Adrenal gland (tissue), 5 donors: ENCODE measurements around the gene PKN1.

Experiments
- POLR2A ChIP-seq, 2 donors: fragments of 450-650 bp; IDR thresholded peaks; one replicate each; pipeline ENCODE4 v1.6.1; 2017; ENCODE audit warnings: antibody characterized with exemption in 2 of 2, mild to moderate bottlenecking in 2 of 2, moderate library complexity in 1 of 2
- TF ChIP-seq, protein P1 (sequence below), 6 experiments: fragments of 450-650 bp in 4 of 6; fragments of 200-600 bp in 2 of 6; sonication (generic) in 1 of 6; IDR thresholded peaks; 1 replicate in 5 of 6; 2 replicates in 1 of 6; pipeline versions ENCODE4 v1.5.1 to v1.8.0; 2016 to 2021; ENCODE audit warnings: antibody characterized with exemption in 6 of 6, mild to moderate bottlenecking in 2 of 6, moderate library complexity in 1 of 6
- donor health status: DM: no; HTN: no; CAD: no.

- no peak for TF ChIP-seq POLR2A (IDR thresholded peaks at IDR 0.05)
- TF ChIP-seq, protein P1, sequence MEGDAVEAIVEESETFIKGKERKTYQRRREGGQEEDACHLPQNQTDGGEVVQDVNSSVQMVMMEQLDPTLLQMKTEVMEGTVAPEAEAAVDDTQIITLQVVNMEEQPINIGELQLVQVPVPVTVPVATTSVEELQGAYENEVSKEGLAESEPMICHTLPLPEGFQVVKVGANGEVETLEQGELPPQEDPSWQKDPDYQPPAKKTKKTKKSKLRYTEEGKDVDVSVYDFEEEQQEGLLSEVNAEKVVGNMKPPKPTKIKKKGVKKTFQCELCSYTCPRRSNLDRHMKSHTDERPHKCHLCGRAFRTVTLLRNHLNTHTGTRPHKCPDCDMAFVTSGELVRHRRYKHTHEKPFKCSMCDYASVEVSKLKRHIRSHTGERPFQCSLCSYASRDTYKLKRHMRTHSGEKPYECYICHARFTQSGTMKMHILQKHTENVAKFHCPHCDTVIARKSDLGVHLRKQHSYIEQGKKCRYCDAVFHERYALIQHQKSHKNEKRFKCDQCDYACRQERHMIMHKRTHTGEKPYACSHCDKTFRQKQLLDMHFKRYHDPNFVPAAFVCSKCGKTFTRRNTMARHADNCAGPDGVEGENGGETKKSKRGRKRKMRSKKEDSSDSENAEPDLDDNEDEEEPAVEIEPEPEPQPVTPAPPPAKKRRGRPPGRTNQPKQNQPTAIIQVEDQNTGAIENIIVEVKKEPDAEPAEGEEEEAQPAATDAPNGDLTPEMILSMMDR (IDR thresholded peaks at IDR 0.05): no peak
Measured at GRCh38 chr19:14407605-14408484, 25.3 kb upstream of the PKN1 start.
